NCI-H1092 (cell line): ENCODE measurements around the gene NONO.
"Not testable (repeated sequence)": the region's sequence is repeated elsewhere in the genome, so short reads cannot be mapped to it uniquely, and the experiment has no call there.

Source experiments
- DNase-seq: peaks from one replicate; lab custom pipeline; 2025; lab: John Stamatoyannopoulos, UW

Gene NONO

DNA sequence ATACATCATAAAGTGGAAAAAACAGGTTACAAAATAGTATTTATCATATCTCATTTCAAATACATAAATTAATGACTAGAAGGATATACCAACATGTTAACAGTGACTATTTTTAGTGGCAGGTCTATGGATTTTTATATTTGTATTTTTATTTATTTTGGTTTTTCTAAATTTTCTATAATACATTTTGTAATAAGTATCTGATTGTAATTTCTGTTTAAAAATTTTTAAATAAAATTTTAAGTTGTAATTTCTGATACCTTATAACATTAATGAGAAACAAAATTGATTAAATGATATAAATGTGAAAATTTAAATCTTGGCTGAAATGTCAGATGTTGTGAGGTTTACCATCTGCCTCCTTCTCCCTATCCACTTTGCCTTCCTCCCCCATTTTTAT is 2.5 kb downstream of the NONO start:
- DNase-seq = no peak

DNA sequence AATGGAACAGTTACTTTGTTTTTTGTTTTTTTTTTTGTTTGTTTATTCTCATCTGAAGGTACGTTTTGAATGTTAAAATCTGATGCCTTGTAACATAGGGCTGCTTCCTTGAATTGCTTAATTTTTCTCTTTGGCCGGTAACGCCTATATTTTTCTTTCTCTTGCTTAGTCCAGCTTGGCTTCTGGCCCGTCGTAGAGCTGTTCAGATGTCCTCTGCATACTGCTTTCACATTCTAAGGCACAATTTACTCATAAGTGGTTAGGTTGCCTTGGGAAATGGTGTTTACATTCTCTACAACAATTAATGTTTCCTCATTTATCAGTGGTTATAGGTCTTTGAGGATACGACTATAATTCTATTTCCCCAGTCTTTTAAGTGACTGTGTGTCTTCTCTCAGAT is 7.9 kb downstream of the NONO start:
- DNase-seq = no peak

DNA sequence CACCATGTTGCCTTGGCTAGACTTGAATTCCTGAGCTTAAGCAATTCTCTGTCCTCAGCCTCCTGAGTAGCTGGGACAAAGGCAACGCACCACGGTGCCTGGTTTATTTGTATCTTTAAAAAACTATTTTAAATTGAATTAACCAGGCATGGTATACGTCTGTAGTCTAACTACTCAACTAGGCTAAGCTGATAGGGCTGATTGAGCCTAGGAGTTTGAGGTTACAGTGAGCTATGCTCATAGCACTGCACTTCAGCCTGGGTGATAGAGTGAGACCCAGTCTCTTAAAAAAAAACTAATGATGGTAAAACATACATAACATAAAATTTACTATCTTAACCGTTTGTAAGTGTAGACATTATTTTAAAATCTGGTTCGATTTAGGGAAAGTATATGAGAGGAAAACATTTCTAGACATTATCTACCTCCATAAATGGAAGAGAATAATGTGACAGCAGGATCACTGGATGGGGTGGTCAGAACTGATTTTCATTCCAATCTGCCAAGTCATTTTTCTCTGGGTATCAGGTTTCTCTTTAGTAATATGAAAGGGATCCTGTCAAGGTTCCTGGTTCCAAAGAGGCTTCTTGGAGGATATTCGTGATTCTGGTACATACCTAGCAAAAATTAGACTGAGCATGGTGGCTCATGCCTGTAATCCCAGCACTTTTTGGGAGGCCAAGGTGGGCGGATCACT is 9.4 kb downstream of the NONO start:
- DNase-seq = no peak

DNA sequence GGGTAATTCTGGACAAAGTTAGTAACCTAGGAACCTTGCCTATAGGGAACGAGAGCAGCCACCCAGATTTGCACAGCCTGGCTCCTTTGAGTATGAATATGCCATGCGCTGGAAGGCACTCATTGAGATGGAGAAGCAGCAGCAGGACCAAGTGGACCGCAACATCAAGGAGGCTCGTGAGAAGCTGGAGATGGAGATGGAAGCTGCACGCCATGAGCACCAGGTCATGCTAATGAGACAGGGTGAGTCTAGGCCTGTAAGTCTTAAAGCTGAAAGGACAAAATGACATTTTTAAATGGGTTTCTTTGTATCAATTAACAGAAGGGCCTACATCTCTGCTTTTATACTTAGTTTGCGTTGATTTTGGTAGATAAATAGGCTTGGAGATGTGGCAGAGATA is 13.4 kb downstream of the NONO start:
- no peak for DNase-seq

DNA sequence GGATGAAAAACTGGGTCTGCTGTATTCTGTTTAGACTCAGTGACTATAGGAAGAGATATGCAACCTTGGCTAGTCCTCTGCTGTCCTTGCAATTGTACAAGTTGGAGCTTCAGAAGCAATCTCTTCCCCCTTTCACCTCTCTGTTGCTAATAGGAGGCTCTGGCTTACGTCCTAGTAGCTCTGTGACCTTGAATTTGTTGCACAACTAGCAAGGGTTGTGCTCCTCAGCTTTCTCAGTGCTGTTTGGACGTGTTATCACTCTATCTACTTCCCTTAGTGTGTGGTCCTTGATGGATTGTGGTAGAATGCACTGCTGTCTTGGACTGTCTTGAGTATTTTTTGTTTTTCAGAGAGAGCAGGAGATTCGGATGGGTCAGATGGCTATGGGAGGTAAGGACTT is 14.7 kb downstream of the NONO start:
- no peak for DNase-seq

DNA sequence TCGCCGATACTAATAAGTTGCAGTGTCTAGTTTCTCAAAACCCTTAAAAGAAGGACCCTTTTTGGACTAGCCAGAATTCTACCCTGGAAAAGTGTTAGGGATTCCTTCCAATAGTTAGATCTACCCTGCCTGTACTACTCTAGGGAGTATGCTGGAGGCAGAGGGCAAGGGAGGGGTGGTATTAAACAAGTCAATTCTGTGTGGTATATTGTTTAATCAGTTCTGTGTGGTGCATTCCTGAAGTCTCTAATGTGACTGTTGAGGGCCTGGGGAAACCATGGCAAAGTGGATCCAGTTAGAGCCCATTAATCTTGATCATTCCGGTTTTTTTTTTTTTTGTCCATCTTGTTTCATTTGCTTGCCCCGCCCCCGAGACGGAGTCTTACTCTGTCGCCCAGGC is 16.6 kb downstream of the NONO start:
- not testable (repeated sequence) for DNase-seq

DNA sequence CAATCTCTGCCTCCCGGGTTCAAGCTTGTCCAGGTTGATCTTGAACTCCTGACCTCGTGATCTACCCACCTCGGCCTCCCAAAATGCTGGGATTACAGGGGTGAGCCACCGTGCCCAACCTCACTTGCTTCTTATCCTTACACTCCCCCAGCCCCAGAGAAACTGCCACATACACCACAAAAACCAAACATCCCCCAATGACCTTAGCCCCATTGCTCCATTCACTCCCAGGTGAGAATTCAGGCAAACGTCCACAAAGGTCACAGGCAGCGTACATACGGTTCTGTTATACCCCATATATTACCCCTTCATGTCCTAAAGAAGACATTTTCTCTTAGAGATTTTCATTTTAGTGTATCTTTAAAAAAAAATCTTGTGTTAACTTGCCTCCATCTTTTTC is 17.1 kb downstream of the NONO start:
- DNase-seq = not testable (repeated sequence)

DNA sequence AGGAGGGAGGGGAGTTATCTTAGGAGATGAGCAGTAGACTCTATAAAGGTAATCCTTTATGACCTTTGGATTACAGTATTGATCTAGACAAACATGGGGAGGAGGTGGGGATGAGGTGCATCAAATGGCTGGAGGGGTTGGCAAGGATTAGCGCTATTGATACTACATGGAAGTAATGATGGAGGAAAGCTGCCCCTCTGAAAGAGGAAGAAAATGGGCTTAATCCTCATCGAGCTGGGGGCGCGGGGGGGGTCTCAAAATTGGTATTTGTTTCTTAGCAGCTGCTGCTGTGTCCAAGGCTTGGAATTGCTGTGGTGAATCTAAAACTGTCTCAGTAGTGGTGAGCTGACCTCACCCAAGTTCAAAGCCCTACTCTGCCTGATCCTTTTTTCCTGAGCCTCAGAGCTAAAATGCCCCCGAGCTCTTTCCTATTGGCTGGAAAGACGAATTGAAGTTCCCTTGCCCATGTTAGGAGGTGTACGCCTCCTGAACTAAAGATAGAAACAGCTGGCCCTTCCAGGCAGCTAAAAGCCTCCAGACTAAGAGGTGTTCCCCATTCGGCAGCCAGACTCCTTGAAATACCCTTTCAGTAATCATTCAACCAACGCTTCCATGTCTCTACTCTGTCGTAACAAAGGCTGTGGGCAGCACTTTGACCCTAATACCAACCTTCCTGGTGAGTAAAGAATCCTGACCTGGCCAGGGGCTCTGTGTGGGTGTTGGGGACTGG is 17.9 kb downstream of the NONO start, which contains the start of gene ITGB1BP2:
TSS of gene ITGB1BP2 (plus strand) at position 556 of the 730 bp plus-strand sequence. CDS start at position 613, 57 bp downstream.
- DNase-seq = no peak

DNA sequence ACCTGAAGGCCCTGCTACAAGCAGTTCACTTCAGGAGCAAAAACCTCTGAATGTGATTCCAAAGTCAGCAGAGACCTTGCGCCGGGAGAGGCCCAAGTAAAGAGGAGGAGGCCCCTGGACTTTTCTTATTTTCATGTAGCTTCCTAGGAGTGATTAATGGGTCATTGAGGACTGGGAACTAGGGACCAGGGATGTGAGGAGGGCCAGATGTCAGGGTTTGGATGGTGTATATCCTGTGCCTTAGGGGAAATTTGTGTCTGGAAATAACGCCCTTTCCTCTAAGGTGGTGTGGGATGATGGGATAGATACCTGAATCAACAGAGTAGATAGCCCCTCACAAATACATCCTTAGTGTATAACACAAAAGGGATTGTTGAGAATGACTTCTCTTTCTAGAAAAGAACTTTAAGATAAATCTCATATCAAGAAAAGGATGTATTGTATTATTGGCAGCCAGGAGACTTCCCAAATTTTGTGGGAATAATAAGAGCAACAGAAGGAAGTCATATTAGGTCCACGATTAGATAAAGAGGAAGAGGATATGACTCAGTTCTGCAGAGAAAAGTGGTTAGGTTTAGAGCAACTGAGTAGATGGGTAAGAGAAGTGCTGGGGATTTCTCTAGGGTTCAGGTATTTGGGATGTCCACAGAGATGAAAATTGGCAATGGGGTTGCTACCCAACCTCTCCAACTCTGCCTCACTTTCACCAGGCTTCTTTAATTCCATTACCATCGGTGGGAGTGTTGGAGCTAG is 19.2 kb downstream of the NONO start:
- no peak for DNase-seq

DNA sequence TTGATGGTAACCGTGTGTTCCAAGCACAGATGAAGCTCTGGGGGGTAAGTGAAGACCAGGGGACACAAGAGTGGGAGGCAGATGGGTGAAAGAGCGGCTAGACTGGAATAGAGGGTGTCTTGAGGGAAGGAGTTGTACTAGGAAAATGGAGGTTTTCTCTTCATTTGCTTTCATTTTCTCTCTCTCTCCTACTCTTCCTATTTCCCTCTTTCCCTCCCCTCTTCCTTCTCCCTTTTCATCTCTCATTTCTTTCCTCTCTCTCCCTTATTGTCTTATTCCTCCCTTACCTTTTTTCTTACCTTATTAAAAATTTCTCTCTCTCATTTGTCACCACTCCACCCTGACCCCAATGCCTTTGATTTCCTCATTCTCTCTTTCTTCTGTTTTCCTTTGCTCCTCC is 21.1 kb downstream of the NONO start:
- DNase-seq = no peak

DNA sequence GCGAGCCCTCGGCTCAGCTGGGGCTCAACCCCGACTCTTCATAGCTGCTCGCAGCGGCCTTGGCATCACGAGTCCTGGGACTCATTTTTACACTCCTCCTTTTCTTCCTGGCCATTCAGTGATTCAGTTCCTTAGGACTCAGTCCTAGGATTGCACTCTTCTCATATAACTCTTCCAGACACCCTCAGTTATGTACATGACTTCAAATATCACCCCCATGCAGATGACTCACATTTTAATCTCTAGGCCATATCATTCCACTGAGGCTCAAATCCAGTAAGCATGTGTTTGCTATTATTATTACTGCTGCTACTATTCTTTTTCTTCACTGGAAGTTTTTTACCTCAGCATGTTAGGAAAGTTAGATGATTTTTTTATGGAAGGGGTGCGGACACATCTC is 32.5 kb downstream of the NONO start:
- DNase-seq = no peak

DNA sequence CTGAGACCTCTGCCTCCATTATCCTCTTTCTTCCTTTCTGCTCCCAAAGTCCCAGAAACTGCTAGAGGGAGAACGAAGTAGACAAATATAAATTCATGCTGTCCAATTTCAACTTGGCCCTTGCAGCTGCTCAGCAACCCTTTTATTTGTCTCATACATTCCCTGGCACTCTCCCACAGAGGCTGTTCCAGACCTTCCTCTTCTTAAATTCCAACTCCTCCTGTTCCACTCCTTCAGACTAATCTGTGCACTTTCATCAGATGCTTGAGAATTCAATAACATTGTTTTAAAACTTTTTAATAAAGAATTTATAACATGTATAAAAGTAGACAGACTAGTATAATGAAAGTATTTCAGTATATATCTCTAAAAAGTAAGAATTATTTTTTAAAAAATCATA is 33.5 kb downstream of the NONO start:
- DNase-seq = not testable (repeated sequence)

DNA sequence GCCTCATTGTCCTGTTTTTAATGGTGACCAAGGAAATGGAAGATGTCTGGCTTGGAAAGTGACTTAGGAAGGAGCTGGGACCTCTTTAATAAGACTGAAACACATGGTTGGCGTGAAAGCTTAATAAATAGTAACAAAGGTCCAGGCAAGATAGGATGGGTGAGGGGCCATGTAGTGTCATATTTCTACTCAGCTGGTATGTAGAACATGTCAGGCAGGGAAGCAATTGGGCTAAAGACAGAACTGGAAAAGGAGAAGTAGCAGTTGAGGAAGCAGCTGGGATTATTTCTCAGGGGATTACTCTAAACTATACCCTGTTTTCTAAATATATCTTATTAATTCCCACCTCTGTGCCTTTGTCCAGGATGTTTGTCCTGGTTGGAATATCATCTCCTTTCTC is 36.7 kb downstream of the NONO start:
- no peak for DNase-seq

DNA sequence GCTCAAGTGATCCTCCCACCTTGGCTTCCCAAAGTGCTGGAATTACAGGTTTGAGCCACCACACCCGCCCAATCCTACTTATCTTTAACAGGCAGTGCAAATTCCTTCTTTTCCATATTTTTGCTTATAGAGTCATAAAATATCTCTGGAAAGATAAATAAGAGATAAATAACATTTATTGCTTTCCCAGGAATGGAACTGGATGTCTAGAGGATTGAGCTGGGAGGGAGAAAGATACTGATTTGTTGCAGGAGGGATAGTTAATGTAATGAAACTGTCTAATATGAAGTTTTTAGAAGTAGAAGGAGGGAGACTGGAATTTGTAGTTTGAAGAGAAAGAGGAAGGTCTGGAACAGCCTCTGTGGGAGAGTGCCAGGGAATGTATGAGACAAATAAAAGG is 38.3 kb downstream of the NONO start:
- no peak for DNase-seq

DNA sequence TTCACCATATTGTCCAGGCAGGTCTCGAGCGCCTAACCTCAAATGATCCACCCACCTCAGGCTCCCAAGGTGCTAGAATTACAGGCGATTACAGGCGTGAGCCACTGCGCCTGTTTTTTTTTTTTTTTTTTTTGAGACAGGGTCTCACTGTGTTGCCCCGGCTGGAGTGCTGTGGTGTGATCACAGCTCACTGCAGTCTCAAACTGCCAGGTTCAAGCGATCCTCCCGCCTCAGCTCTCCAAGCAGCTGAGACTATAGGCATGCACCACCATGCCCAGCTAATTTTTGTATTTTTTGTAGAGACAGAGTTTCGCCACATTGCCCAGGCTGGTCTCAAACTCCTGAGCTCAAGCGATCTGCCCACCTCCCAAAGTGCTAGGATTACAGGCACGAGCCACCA is 41.0 kb downstream of the NONO start:
- DNase-seq = not testable (repeated sequence)

DNA sequence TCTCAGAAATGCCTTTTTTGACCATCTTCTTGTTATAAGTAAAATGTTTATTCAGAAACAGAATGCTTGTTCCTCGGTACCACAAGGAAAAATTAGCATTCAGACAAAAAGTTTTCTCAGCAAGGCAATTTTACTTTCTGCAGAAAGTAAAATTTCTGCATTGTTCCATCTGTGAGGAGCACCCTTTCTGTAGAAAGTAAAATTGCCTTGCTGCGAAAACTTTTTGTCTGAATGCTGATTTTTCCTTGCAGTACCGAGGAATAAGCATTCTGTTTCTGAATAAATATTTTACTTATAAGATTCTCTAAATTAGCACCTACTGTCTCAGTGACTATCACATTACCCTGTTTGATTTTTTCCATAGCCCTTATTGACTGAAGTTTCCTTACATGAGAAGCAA is 43.0 kb downstream of the NONO start:
- DNase-seq = no peak

DNA sequence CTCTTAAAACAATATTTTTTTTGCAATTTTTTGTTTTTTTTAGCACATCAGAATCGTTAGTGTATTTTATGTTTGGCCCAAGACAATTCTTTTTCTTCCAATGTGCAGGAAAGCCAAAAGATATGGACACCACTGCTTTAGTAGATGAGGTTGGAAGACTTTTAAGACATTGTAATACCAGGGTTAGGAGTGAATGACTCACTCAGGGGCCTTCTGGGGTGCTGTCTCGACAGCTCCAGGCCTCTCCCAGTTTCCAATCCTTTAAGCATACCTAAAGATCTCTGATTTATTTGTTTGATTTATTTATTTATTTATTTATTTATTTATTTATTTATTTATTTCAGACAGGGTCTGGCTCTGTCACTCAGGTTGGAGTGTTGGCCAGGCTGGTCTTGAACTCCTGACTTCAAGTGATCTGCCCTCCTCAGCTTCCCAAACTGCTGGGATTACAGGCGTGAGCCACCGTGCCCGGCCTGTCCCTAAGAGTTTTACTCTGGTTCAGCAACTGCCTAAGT is 65.8 kb downstream of the NONO start:
- not testable (repeated sequence) for DNase-seq

DNA sequence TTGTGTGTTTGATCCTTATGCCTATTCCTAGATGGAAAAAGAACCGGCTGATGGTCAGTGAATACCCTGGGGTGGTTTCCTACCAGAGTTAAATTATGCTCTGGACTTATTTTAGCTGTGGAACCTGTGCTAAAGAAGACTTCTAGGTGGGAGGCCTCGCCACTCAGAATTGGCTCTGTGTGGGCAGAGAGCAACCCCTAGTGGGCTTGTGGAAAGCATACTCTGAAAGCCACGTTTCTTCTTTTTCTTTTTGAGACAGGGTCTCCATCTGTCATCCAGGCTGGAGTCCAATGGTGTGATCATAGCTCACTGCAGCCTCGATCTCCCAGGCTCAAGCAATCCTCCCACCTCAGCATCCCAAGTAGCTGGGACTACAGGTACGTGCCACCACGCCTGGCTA is 66.4 kb downstream of the NONO start:
- not testable (repeated sequence) for DNase-seq
